ENCODE measurements around the gene VPS13A. TPM values are rescaled to one million over a fixed set of nuclear protein-coding genes. Genes with fewer than 3 reads are reported as not detected.

VPS13A gene
- total RNA-seq, result 10 to 100 TPM; 17.5 to 87.6 (median 60.4) TPM
- 10 to 100 TPM in 1 of 3 donors, 1 to 10 TPM in 2; 3.1 to 14.1 (median 5.2) TPM for polyA plus RNA-seq
- long read RNA-seq, donor 1, result 0 reads
- long read RNA-seq, donor 2, transcript VPS13A-211 (5 exons, 1,155 nt), result major isoform, 5 of 5 reads
- long read RNA-seq, donor 2, partial matches to known transcripts, result 0 of 5 reads
- long read RNA-seq, donor 2, other reads (novel, unspliced or antisense), result 0 of 5 reads
- long read RNA-seq, donor 3, partial matches to known transcripts, result 0 of 1 reads
- long read RNA-seq, donor 3, other reads (novel, unspliced or antisense), result 0 of 1 reads
- long read RNA-seq, donor 4, result 0 reads
- long read RNA-seq, donor 5, result 0 reads
- long read RNA-seq, donor 6, transcript VPS13A-211 (5 exons, 1,155 nt), result major isoform, 12 of 21 reads
- long read RNA-seq, donor 6, partial matches to known transcripts, result 9 of 21 reads
- long read RNA-seq, donor 6, other reads (novel, unspliced or antisense), result 0 of 21 reads
- long read RNA-seq, donor 7, partial matches to known transcripts, result 0 of 1 reads
- long read RNA-seq, donor 7, other reads (novel, unspliced or antisense), result 0 of 1 reads
- long read RNA-seq, donor 8, partial matches to known transcripts, result 0 of 4 reads
- long read RNA-seq, donor 8, other reads (novel, unspliced or antisense), result 0 of 4 reads
- long read RNA-seq, donor 9, result 0 reads
- long read RNA-seq, donor 10, partial matches to known transcripts, result 0 of 4 reads
- long read RNA-seq, donor 10, other reads (novel, unspliced or antisense), result 0 of 4 reads

DNA sequence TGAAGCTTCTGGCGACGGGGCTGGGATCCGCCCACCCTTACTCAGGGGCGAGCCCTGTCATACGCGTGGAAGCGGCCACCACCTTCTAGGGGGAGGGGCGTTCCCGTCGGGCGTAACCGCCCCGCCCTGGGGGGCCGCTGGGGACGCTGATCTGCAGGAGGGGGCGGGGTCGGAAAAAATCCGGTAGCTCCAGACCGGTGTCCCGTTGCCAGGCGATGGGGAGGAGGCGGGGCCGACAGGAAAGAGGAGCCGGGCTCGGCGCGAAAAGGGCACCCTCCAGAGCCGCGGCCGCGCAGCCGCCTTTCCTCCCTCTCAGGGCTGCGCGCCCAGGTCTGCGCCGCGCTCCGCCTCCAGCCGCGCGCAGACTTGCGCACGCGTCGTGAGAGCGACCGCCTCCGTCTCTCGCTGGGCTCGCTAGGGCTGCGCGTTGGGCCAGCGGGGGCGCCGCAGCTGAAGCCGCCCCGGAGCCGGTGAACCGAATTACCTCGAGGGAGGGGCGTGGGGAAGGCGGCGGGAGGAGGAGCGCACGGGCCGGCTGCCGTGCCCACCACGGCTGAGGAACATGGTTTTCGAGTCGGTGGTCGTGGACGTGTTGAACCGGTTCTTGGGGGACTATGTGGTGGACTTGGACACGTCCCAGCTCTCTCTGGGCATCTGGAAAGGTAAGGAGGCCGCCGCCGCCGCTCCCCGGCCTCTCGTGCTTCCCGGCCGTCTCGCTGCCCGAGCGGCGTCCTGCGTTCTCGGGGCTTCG lies at the start of gene VPS13A:
TSS of gene VPS13A (plus strand) at position 392 of the 751 bp plus-strand sequence. CDS start at position 563, 171 bp downstream.
- Histone ChIP-seq H3K4me1 (peaks cover 14 to 38% (median 33%) of the 10 kb centered on the region in 4 donors), H3K9me3 (no peaks in the 10 kb centered on the region), H3K4me3 (peak within 1 kb of the TSS; percentile 68 to 88 (median 80)), H3K27ac (peak within 1 kb of the TSS; percentile 62 to 92 (median 86)), H3K27me3 (no peaks in the 10 kb centered on the region), H3K36me3 (no peaks in the 10 kb centered on the region)
- 0 to 1% (median 0%) methylated on average over 34 to 89 of the region's 89 CpGs for WGBS, 5 donors
- intact Hi-C loops (cut with DNase I; ENCODE audit: low total_unique reads), result no loop called here
- TF ChIP-seq CTCF (IDR thresholded peaks at IDR 0.05) (peak in 1 of 7 experiments; percentile 26), POLR2AphosphoS5 (IDR thresholded peaks at IDR 0.05) (peak; percentile 61 to 87 (median 82)), POLR2A (IDR thresholded peaks at IDR 0.05) (peak in 1 of 4 donors; percentile 12), EP300 (IDR thresholded peaks at IDR 0.05) (no peak)
- DNase-seq, result peak; percentile 92 to 98

- Histone ChIP-seq H3K4me3 (no peak overlapping the region), H3K36me3 (no peaks in the 10 kb centered on the region), H3K4me1 (no peaks in the 10 kb centered on the region), H3K27ac (no peak overlapping the region), H3K27me3 (peaks cover 0 to 3% (median 0%) of the 10 kb centered on the region in 3 donors), H3K9me3 (peaks cover 0 to 16% (median 14%) of the 10 kb centered on the region in 4 donors)
- 17 to 42% (median 32%) methylated on average over 1 of the region's 1 CpG for WGBS, 5 donors
- intact Hi-C loops (cut with DNase I; ENCODE audit: low total_unique reads), result no loop called here
- no peak for TF ChIP-seq CTCF (IDR thresholded peaks at IDR 0.05)
- DNase-seq, result no peak
Observed at GRCh38 chr9:77128125-77128789, 49.1 kb upstream of the VPS13A start.

- H3K27ac ChIP-seq, result no peak overlapping the region
- no peaks in the 10 kb centered on the region for H3K36me3 ChIP-seq
- DNase-seq, result no peak
- intact Hi-C loops (cut with DNase I; ENCODE audit: low total_unique reads), result no loop called here
- no peak overlapping the region for H3K4me3 ChIP-seq
- peaks cover 0 to 3% (median 0%) of the 10 kb centered on the region in 3 donors for H3K27me3 ChIP-seq
- 52 to 65% (median 60%) methylated on average over 5 of the region's 5 CpGs for WGBS, 5 donors
- TF ChIP-seq POLR2AphosphoS5 (IDR thresholded peaks at IDR 0.05), result no peak
- no peak for TF ChIP-seq CTCF (IDR thresholded peaks at IDR 0.05)
- no peak for TF ChIP-seq EP300 (IDR thresholded peaks at IDR 0.05)
- no peak for TF ChIP-seq POLR2A (IDR thresholded peaks at IDR 0.05)
- H3K9me3 ChIP-seq, result peaks cover 0 to 16% (median 14%) of the 10 kb centered on the region in 4 donors
- no peaks in the 10 kb centered on the region for H3K4me1 ChIP-seq
Observed at GRCh38 chr9:77131399-77131798, 45.9 kb upstream of the VPS13A start.
